Uterus (tissue), 4 donors: ENCODE results near the gene VEPH1. TPM values are rescaled to one million over a fixed set of nuclear protein-coding genes. Genes with fewer than 3 reads are reported as not detected.

Experiments used
- DNase-seq, 2 donors: peaks; one replicate each; pipeline ENCODE4 v3.0.0-alpha.2; 2019 to 2020
- H3K27ac ChIP-seq, 2 donors: fragments of 200-600 bp; sonication (generic); 1 replicate in 1 of 2; 2 replicates in 1 of 2; pipeline ENCODE4 v1.5.1; 2016 to 2018
- H3K27me3 ChIP-seq, 2 donors: fragments of 200-600 bp; sonication (generic); one replicate each; pipeline ENCODE4 v1.5.1; 2018 to 2019; ENCODE audit warnings: control low read depth in 1 of 2
- H3K36me3 ChIP-seq, 2 donors: fragments of 200-600 bp; sonication (generic); one replicate each; pipeline ENCODE4 v1.5.1; 2019; ENCODE audit warnings: control low read depth in 1 of 2
- H3K4me1 ChIP-seq, 2 donors: fragments of 200-600 bp; sonication (generic); one replicate each; pipeline ENCODE4 v1.5.1; 2018 to 2019; ENCODE audit warnings: control low read depth in 1 of 2
- H3K4me3 ChIP-seq, 2 donors: fragments of 200-600 bp; sonication (generic); 1 replicate in 1 of 2; 2 replicates in 1 of 2; pipeline ENCODE4 v1.5.1; 2018 to 2019; ENCODE audit warnings: mild to moderate bottlenecking in 1 of 2
- H3K9me3 ChIP-seq, 2 donors: fragments of 200-600 bp; sonication (generic); one replicate each; pipeline ENCODE4 v1.5.1; 2019; ENCODE audit warnings: control low read depth in 1 of 2
- CTCF ChIP-seq, 4 experiments: fragments of 200-600 bp in 2 of 4; fragments of 450-650 bp in 2 of 4; sonication (generic) in 2 of 4; IDR thresholded peaks; one replicate each; pipeline ENCODE4 v1.5.1; 2016 to 2019; ENCODE audit warnings: antibody characterized with exemption in 4 of 4, mild to moderate bottlenecking in 2 of 4, moderate library complexity in 1 of 4
- POLR2A ChIP-seq, 2 donors: fragments of 450-650 bp; IDR thresholded peaks; one replicate each; pipeline ENCODE4 v1.6.1; 2016; ENCODE audit warnings: antibody characterized with exemption in 2 of 2, mild to moderate bottlenecking in 1 of 2, moderate library complexity in 1 of 2
- intact Hi-C: fragments of 100-400 bp; cut with DNase I; formaldehyde crosslinking; loops from one replicate; pipeline ENCODE4 v1.15.1; 2023; ENCODE audit warnings: low total_unique reads
- total RNA-seq, 4 donors: library from RNA; depleted of rRNA in 3 of 4; stranded (reverse); fragments of >200 nt in 3 of 4; gene quantifications; one replicate each; pipeline versions ENCODE4 v1.1.0 to v1.2.4, GENCODE V29; 2014 to 2023
- donor health status: DM: yes; HTN: yes; CAD: no.

Gene VEPH1
- total RNA-seq, 4 donors from 2014 or later, result 12.2 TPM; not detected in 3

- H3K27me3 ChIP-seq, result no peaks in the 10 kb centered on the region
- intact Hi-C loops, result no loop called here
- H3K4me3 ChIP-seq, result no peak overlapping the region
- DNase-seq, result no peak
- H3K9me3 ChIP-seq, result no peaks in the 10 kb centered on the region
- H3K36me3 ChIP-seq, result no peaks in the 10 kb centered on the region
- no peaks in the 10 kb centered on the region for H3K4me1 ChIP-seq
- TF ChIP-seq CTCF (IDR thresholded peaks at IDR 0.05) (no peak), POLR2A (IDR thresholded peaks at IDR 0.05) (no peak)
- H3K27ac ChIP-seq, result no peak overlapping the region
These were observed 11.2 kb upstream of the VEPH1 start for GRCh38 chr3:157514371-157514895.

DNA sequence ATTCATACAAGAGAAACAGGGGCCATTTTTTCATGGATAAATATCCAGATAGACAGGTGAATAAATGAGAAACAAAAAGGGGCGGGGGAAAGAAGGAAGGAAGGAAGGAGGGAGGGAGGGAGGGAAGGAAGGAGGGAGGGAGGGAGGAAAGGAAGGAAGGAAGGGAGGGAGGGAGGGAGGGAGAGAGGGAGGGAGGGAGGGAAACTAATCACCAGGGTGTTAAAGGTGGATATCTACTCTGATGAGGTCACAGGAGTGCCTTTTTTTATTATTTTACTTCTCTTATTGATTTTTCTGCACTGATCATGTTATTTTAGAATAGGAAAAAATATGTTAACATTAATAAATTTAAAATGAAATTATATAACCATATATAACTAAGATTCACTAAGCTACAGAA, 10.4 kb upstream of the VEPH1 start:
- H3K27me3 ChIP-seq, result no peaks in the 10 kb centered on the region
- intact Hi-C loops, result no loop called here
- H3K4me1 ChIP-seq, result no peaks in the 10 kb centered on the region
- no peaks in the 10 kb centered on the region for H3K9me3 ChIP-seq
- no peak for TF ChIP-seq CTCF (IDR thresholded peaks at IDR 0.05)
- no peak for TF ChIP-seq POLR2A (IDR thresholded peaks at IDR 0.05)
- H3K36me3 ChIP-seq, result no peaks in the 10 kb centered on the region
- no peak overlapping the region for H3K4me3 ChIP-seq
- no peak overlapping the region for H3K27ac ChIP-seq
- no peak for DNase-seq

DNA sequence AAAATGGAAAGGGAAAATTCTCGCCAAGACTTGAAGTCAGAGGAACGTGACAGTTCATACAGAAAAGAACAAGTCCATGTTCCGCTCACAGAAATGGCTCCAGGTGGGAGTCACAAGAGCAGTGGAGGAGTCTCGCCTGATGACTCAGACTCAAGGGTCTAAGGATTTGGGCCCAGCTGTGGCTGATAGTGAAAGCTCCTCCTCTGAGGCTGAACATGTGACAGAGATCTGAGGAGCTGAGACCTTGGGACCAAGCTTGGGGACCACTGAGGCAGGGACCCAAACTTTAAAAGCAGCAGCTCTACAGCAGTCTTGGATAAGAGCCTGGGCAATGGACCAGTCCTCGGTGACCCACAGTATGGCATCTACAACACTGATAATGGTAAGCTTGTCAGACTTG, 9.3 kb upstream of the VEPH1 start:
- no peak for TF ChIP-seq POLR2A (IDR thresholded peaks at IDR 0.05)
- TF ChIP-seq CTCF (IDR thresholded peaks at IDR 0.05), result no peak
- no peak for DNase-seq
- intact Hi-C loops, result no loop called here
- Histone ChIP-seq H3K4me1 (no peaks in the 10 kb centered on the region), H3K36me3 (no peaks in the 10 kb centered on the region), H3K4me3 (no peak overlapping the region), H3K9me3 (no peaks in the 10 kb centered on the region), H3K27ac (no peak overlapping the region), H3K27me3 (no peaks in the 10 kb centered on the region)

DNA sequence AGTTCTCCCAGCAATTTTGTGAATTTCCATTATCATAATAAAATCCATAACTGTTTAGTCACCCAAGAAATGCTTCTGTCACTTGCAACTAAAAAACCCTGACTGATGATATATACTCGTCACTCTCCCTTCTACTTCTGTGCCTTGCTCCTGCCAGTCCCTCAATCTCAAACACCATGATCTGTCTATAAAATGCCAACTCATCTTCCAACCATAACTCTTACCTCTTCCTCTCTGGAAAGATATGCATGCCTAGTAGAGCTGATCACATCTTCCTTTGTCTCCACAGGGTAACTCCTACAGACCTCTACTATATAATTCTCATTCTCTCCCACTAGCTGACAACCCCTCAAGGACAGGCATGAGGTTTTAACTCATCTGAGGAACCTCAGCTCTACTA, 5.2 kb upstream of the VEPH1 start:
- DNase-seq, result no peak
- H3K9me3 ChIP-seq, result no peaks in the 10 kb centered on the region
- TF ChIP-seq POLR2A (IDR thresholded peaks at IDR 0.05) (no peak), CTCF (IDR thresholded peaks at IDR 0.05) (no peak)
- H3K27ac ChIP-seq, result no peak overlapping the region
- no peaks in the 10 kb centered on the region for H3K27me3 ChIP-seq
- intact Hi-C loops, result no loop called here
- H3K4me1 ChIP-seq, result no peaks in the 10 kb centered on the region
- H3K4me3 ChIP-seq, result no peak overlapping the region
- H3K36me3 ChIP-seq, result no peaks in the 10 kb centered on the region

- H3K4me3 ChIP-seq, result no peak overlapping the region
- no peaks in the 10 kb centered on the region for H3K9me3 ChIP-seq
- intact Hi-C loops, result no loop called here
These were observed 1.4 kb downstream of the VEPH1 start for GRCh38 chr3:157501863-157502262.

More at GRCh38 chr3:157501863-157502262, 1.4 kb downstream of the VEPH1 start:
- no peaks in the 10 kb centered on the region for H3K36me3 ChIP-seq
- TF ChIP-seq POLR2A (IDR thresholded peaks at IDR 0.05) (no peak), CTCF (IDR thresholded peaks at IDR 0.05) (no peak)
- H3K27me3 ChIP-seq, result no peaks in the 10 kb centered on the region
- no peak for DNase-seq
- H3K27ac ChIP-seq, result no peak overlapping the region
- no peaks in the 10 kb centered on the region for H3K4me1 ChIP-seq
